ENCODE measurements around the gene PRDX6.

DNA sequence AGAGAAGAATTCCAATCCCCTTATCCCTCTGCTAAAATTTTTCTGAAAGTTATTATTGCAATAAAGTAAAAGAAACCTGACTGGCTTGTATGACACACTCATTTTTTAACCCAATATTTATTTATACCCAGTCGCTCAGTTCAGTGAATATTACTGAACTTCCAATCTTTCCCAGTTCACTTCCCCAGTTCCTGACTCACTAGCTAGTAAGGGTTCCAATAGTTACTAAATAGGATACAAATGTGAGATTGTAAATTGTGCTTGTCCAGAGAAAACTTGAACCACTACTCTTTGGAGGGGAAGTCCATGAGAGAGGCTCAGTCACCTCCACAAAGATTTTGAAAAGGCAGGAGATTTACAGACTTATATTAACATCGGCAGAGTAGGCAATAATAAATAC is 31.4 kb downstream of the PRDX6 start:
- no peak for TF ChIP-seq PKNOX1 (IDR thresholded peaks at IDR 0.05)
- no peak for TF ChIP-seq EZH2 (IDR thresholded peaks at IDR 0.05; ENCODE audit: borderline replicate concordance, control insufficient read depth, low read depth, low read length)
- TF ChIP-seq BRCA1 (IDR thresholded peaks at IDR 0.05; ENCODE audit: low read depth, low read length), result no peak
- TF ChIP-seq RBBP5 (conservative IDR thresholded peaks at IDR 0.05), result no peak
- TF ChIP-seq YY1 (IDR thresholded peaks at IDR 0.05; ENCODE audit: low read depth, low read length), result no peak
- TF ChIP-seq CHD2 (IDR thresholded peaks at IDR 0.05; ENCODE audit: borderline replicate concordance, low read depth, low read length), result no peak
- TF ChIP-seq TAF1 (IDR thresholded peaks at IDR 0.05; ENCODE audit: borderline replicate concordance, low read depth, low read length), result no peak
- TF ChIP-seq TARDBP (IDR thresholded peaks at IDR 0.05; ENCODE audit: borderline replicate concordance), result no peak
- TF ChIP-seq RAD21 (IDR thresholded peaks at IDR 0.05; ENCODE audit: insufficient read depth, low read depth, low read length), result no peak
- TF ChIP-seq JUNB (IDR thresholded peaks at IDR 0.05), result no peak
